H1 (cell line): ENCODE data around the gene SPOP. TPM values are rescaled to one million over a fixed set of nuclear protein-coding genes. Genes with fewer than 3 reads are reported as not detected.

Experiments used
- CTCF ChIA-PET: fragments of 300-600 bp; sonication (Branson Sonifier 250); formaldehyde crosslinking; loops from one replicate; lab custom pipeline; 2021; ENCODE audit not compliant: partially characterized antibody; lab: Charles Lee
- POLR2A ChIA-PET: fragments of 300-600 bp; sonication (Branson Sonifier 250); formaldehyde crosslinking; loops from one replicate; lab custom pipeline; 2021; ENCODE audit warnings: inconsistent platforms; ENCODE audit not compliant: partially characterized antibody; lab: Charles Lee
- DNase-seq, 2 experiments: peaks; one replicate each; pipeline versions ENCODE4 v3.0.0 to v3.0.0-alpha.2; 2010 to 2022; ENCODE audit warnings: low spot score in 2 of 2, low read depth in 1 of 2, mixed read lengths in 1 of 2
- FAIRE-seq: peaks from 2 replicates; lab custom pipeline; 2011; peaks lifted over from hg19 to GRCh38; lab: Jason Lieb, UNC
- H2AFZ ChIP-seq: 2 replicates; pipeline ENCODE4 v1.8.1; 2012; ENCODE audit warnings: low read length, inconsistent platforms
- H2AK5ac ChIP-seq: 2 replicates; pipeline ENCODE4 v1.6.1; 2013; ENCODE audit warnings: low read depth, low read length
- H2BK120ac ChIP-seq: replicated peaks from 2 replicates; pipeline ENCODE3; 2013; ENCODE audit warnings: low read depth, low read length, inconsistent platforms
- H2BK12ac ChIP-seq: 2 replicates; pipeline ENCODE4 v1.6.1; 2013; ENCODE audit warnings: low read depth, low read length
- H2BK15ac ChIP-seq: 2 replicates; pipeline ENCODE4 v1.6.1; 2013; ENCODE audit warnings: low read length
- H2BK20ac ChIP-seq: 2 replicates; pipeline ENCODE4 v1.6.1; 2013; ENCODE audit warnings: low read length
- H2BK5ac ChIP-seq: 2 replicates; pipeline ENCODE4 v1.6.1; 2013; ENCODE audit warnings: low read depth, low read length
- H3K14ac ChIP-seq: 2 replicates; pipeline ENCODE4 v1.6.1; 2013; ENCODE audit warnings: inconsistent platforms; ENCODE audit not compliant: insufficient read length
- H3K18ac ChIP-seq: 2 replicates; pipeline ENCODE4 v1.6.1; 2013; ENCODE audit warnings: low read length; ENCODE audit errors: extremely low read depth
- H3K23ac ChIP-seq: 2 replicates; pipeline ENCODE4 v1.6.1; 2013; ENCODE audit warnings: inconsistent platforms; ENCODE audit not compliant: insufficient read length
- H3K23me2 ChIP-seq: 2 replicates; pipeline ENCODE4 v1.6.1; 2013; ENCODE audit warnings: low read depth, low read length
- H3K27ac ChIP-seq: 2 replicates; pipeline ENCODE4 v1.6.1; 2011; ENCODE audit warnings: low read depth, low read length, inconsistent platforms
- H3K27me3 ChIP-seq, 4 experiments: replicated peaks in 1 of 4; 1 replicate in 1 of 4; 2 replicates in 3 of 4; pipeline versions ENCODE4 v1.6.1 to v1.8.1; 2011 to 2013; ENCODE audit warnings: low read length in 3 of 4, mild to moderate bottlenecking in 3 of 4, inconsistent platforms in 2 of 4, mixed read lengths in 2 of 4, moderate library complexity in 1 of 4; ENCODE audit not compliant: control insufficient read depth in 3 of 4, insufficient read depth in 3 of 4; ENCODE audit errors: extremely low read depth in 1 of 4
- H3K36me3 ChIP-seq, 4 experiments: 2 replicates each; pipeline versions ENCODE4 v1.6.1 to v1.8.1; 2011 to 2013; ENCODE audit warnings: mild to moderate bottlenecking in 4 of 4, low read length in 3 of 4, moderate library complexity in 2 of 4, control low read depth in 1 of 4, inconsistent platforms in 1 of 4; ENCODE audit not compliant: insufficient read depth in 4 of 4, control insufficient read depth in 2 of 4
- H3K4ac ChIP-seq: replicated peaks from 2 replicates; pipeline ENCODE3; 2013; ENCODE audit warnings: low read length, low read depth, mixed read lengths, inconsistent platforms; ENCODE audit not compliant: insufficient read length
- H3K4me1 ChIP-seq, 4 experiments: replicated peaks in 1 of 4; 1 replicate in 1 of 4; 2 replicates in 3 of 4; pipeline versions ENCODE4 v1.6.1 to v1.8.1; 2011 to 2013; ENCODE audit warnings: low read length in 3 of 4, inconsistent platforms in 2 of 4, mixed read lengths in 1 of 4; ENCODE audit not compliant: insufficient read depth in 4 of 4, control insufficient read depth in 3 of 4
- H3K4me2 ChIP-seq, 2 experiments: 2 replicates each; pipeline versions ENCODE4 v1.6.1 to v1.8.1; 2011 to 2013; ENCODE audit warnings: low read depth in 2 of 2, low read length in 2 of 2, control low read depth in 1 of 2, inconsistent platforms in 1 of 2, mild to moderate bottlenecking in 1 of 2; ENCODE audit not compliant: insufficient read depth in 1 of 2
- H3K4me3 ChIP-seq, 4 experiments: fragments of 200-600, 300-600 bp in 1 of 4; sonication (generic), shearing (Covaris generic), sonication (Bioruptor Twin) in 1 of 4; 2 replicates each; pipeline versions ENCODE4 v1.5.1 to v1.8.1; 2011 to 2016; ENCODE audit warnings: low read length in 4 of 4, low read depth in 3 of 4, control low read depth in 2 of 4, inconsistent platforms in 2 of 4, mild to moderate bottlenecking in 2 of 4, mixed read lengths in 1 of 4, moderate library complexity in 1 of 4; ENCODE audit not compliant: insufficient read depth in 2 of 4; ENCODE audit errors: extremely low read depth in 1 of 4
- H3K56ac ChIP-seq: replicated peaks from 2 replicates; pipeline ENCODE3; 2013; ENCODE audit warnings: low read depth, mild to moderate bottlenecking, mixed read lengths, low read length, inconsistent platforms; ENCODE audit not compliant: insufficient read length
- H3K79me1 ChIP-seq: 2 replicates; pipeline ENCODE4 v1.6.1; 2013; ENCODE audit warnings: low read depth, low read length, control low read depth
- H3K79me2 ChIP-seq, 2 experiments: 2 replicates each; pipeline versions ENCODE4 v1.6.1 to v1.8.1; 2012 to 2013; ENCODE audit warnings: low read length in 2 of 2, mild to moderate bottlenecking in 2 of 2, inconsistent platforms in 1 of 2; ENCODE audit not compliant: insufficient read depth in 2 of 2, control insufficient read depth in 1 of 2
- H3K9ac ChIP-seq, 4 experiments: replicated peaks in 1 of 4; 1 replicate in 1 of 4; 2 replicates in 3 of 4; pipeline versions ENCODE4 v1.6.1 to v1.8.1; 2011 to 2013; ENCODE audit warnings: low read depth in 3 of 4, low read length in 3 of 4, control low read depth in 2 of 4, mild to moderate bottlenecking in 2 of 4, moderate library complexity in 2 of 4, inconsistent platforms in 1 of 4; ENCODE audit errors: extremely low read depth in 1 of 4
- H3K9me3 ChIP-seq, 2 experiments: 2 replicates each; pipeline versions ENCODE4 v1.6.1 to v1.8.1; 2012 to 2013; ENCODE audit warnings: mild to moderate bottlenecking in 2 of 2, moderate library complexity in 2 of 2, control low read depth in 1 of 2, inconsistent platforms in 1 of 2, low read depth in 1 of 2, low read length in 1 of 2, mixed read lengths in 1 of 2; ENCODE audit not compliant: insufficient read depth in 2 of 2
- H4K20me1 ChIP-seq, 2 experiments: replicated peaks in 1 of 2; 2 replicates each; pipeline versions ENCODE3 to v1.8.1; 2011 to 2013; ENCODE audit warnings: inconsistent platforms in 2 of 2, low read length in 2 of 2, mild to moderate bottlenecking in 1 of 2; ENCODE audit not compliant: insufficient read depth in 2 of 2, control insufficient read depth in 1 of 2
- H4K5ac ChIP-seq: 2 replicates; pipeline ENCODE4 v1.6.1; 2013; ENCODE audit warnings: low read length, low read depth, mixed read lengths, inconsistent platforms; ENCODE audit not compliant: insufficient read length
- H4K8ac ChIP-seq: 2 replicates; pipeline ENCODE4 v1.8.0; 2013; ENCODE audit warnings: mild to moderate bottlenecking, moderate library complexity, low read length, inconsistent platforms; ENCODE audit not compliant: insufficient read depth; ENCODE audit errors: extremely low read depth
- H4K91ac ChIP-seq: replicated peaks from 2 replicates; pipeline ENCODE3; 2013; ENCODE audit warnings: low read length, mixed read lengths, inconsistent platforms; ENCODE audit not compliant: insufficient read length
- BACH1 ChIP-seq: IDR thresholded peaks from 2 replicates; pipeline ENCODE4 v1.6.1; 2012; ENCODE audit warnings: low read length, improper control_type of control experiment
- BRCA1 ChIP-seq: IDR thresholded peaks from 2 replicates; pipeline ENCODE4 v1.6.1; 2012; ENCODE audit warnings: low read depth, low read length, improper control_type of control experiment
- CBX5 ChIP-seq: fragments of 300-800, 300-1000 bp; sonication (generic); IDR thresholded peaks from 2 replicates; pipeline ENCODE4 v1.7.1; 2016; ENCODE audit warnings: antibody characterized with exemption, low read length, low read depth
- FOSL1 ChIP-seq: IDR thresholded peaks from 2 replicates; pipeline ENCODE4 v1.6.1; 2011; ENCODE audit warnings: mild to moderate bottlenecking, low read depth, low read length, moderate library complexity; ENCODE audit not compliant: insufficient read depth
- GTF2F1 ChIP-seq: IDR thresholded peaks from 2 replicates; pipeline ENCODE4 v1.6.1; 2012; ENCODE audit warnings: low read depth, low read length, improper control_type of control experiment, borderline replicate concordance
- KDM5A ChIP-seq: fragments of 200-600 bp; IDR thresholded peaks from 2 replicates; pipeline ENCODE4 v1.7.1; 2012; ENCODE audit warnings: mild to moderate bottlenecking, low read length, inconsistent platforms, mixed read lengths
- NRF1 ChIP-seq: IDR thresholded peaks from 2 replicates; pipeline ENCODE4 v1.6.1; 2011; ENCODE audit warnings: mild to moderate bottlenecking, low read depth, low read length, improper control_type of control experiment
- RFX5 ChIP-seq: IDR thresholded peaks from 2 replicates; pipeline ENCODE4 v1.6.1; 2011; ENCODE audit warnings: low read depth, low read length, improper control_type of control experiment, borderline replicate concordance
- SIRT6 ChIP-seq: IDR thresholded peaks from one replicate; pipeline ENCODE4 v1.7.1; 2012; ENCODE audit warnings: low read length, inconsistent platforms
- USF2 ChIP-seq: IDR thresholded peaks from 2 replicates; pipeline ENCODE4 v1.6.1; 2011; ENCODE audit warnings: low read length, improper control_type of control experiment
- WGBS, 2 experiments: shearing (Covaris generic) in 1 of 2; methylation state at CpG; one replicate each; pipeline versions ENCODE4 v1.1.6 to v1.1.7; 2013 to 2015; ENCODE audit warnings: low lambda C conversion rate in 2 of 2, mixed read lengths in 2 of 2, inconsistent platforms in 1 of 2, low coverage in 1 of 2, missing lambda C conversion rate in 1 of 2; ENCODE audit not compliant: insufficient replicate concordance in 2 of 2, insufficient coverage in 1 of 2, insufficient read length in 1 of 2; ENCODE audit errors: extremely low coverage in 1 of 2, missing lambda C conversion rate in 1 of 2; 5-methylcytosine and 5-hydroxymethylcytosine counted together
- polyA plus RNA-seq, 7 experiments: library from polyadenylated mRNA; depleted of rRNA in 3 of 7; stranded (reverse) in 5 of 7; unstranded in 2 of 7; fragments of >200 nt in 5 of 7; fragments of 200-250 nt in 2 of 7; gene quantifications; 1 replicate in 5 of 7; 2 replicates in 1 of 7; 4 replicates in 1 of 7; pipeline versions ENCODE4 v1.2.1 to v1.2.3, GENCODE V29; 2011 to 2013; ENCODE audit warnings: missing spikeins in 2 of 7, mixed read lengths in 2 of 7
- total RNA-seq: library from RNA; stranded (reverse); fragmentation: NEBNext Ultra II Directional; extraction: Animal tissue kit (Norgen Biotek cat#: 25700); gene quantifications from 2 replicates; pipeline ENCODE4 v1.2.1, GENCODE V29; 2021

Gene SPOP
- total and polyA plus RNA-seq, 2 of the 8 experiments (the other 6 are each of a cell fraction or from before 2014, with no cell fraction given) = 13.3 to 25.6 TPM

- Histone ChIP-seq H2BK15ac (peak overlapping the region; percentile 72; the same call in 1 of the 2 replicates), H2AFZ (no peak overlapping the region), H3K36me3 (no peaks in the 10 kb centered on the region), H3K27ac (no peak overlapping the region), H3K23ac (no peak overlapping the region), H2BK20ac (no peak overlapping the region), H4K91ac (no peak overlapping the region), H3K9me3 (no peaks in the 10 kb centered on the region), H4K20me1 (peaks cover 0 to 4% of the 10 kb centered on the region in 2 experiments), H3K4me1 (peaks cover 0 to 23% (median 10%) of the 10 kb centered on the region in 4 experiments; a peak in 6 of 7 replicates), H3K79me1 (no peaks in the 10 kb centered on the region), H3K27me3 (peaks cover 4 to 14% (median 8%) of the 10 kb centered on the region in 4 experiments; a peak in 5 of 7 replicates), H4K8ac (no peak overlapping the region; the same call in 1 of the 2 replicates), H3K4ac (no peak overlapping the region), H4K5ac (peak overlapping the region; percentile 42), H3K56ac (no peak overlapping the region), H2BK5ac (peak overlapping the region; percentile 44; the same call in 1 of the 2 replicates), H3K9ac (peak overlapping the region in 2 of 4 experiments; percentile 20 to 38; a peak in 4 of 7 replicates), H2BK120ac (no peak overlapping the region), H3K18ac (peak overlapping the region; percentile 78), H2AK5ac (no peak overlapping the region), H3K79me2 (no peaks in the 10 kb centered on the region), H3K14ac (no peak overlapping the region), H3K4me3 (peak overlapping the region; percentile 58 to 79 (median 72)), H3K4me2 (peak overlapping the region; percentile 81 to 87), H3K23me2 (peaks cover 12% of the 10 kb centered on the region), H2BK12ac (peak overlapping the region; percentile 75; the same call in 1 of the 2 replicates)
- CTCF ChIA-PET = interaction anchor here (0.9 to 3.1 kb wide), 12 partner anchors 9 to 143 kb away, joined by 3 to 23 read pairs (median 4); partner anchors contain the start of gene SLC35B1
- WGBS, 2 experiments = 22% methylated on average over 14 of the region's 22 CpGs; no CpG with 5 or more reads in 1 of the 2 experiments
- POLR2A ChIA-PET = interaction anchor here (0.8 to 1.4 kb wide), 3 partner anchors 108 to 122 kb away, joined by 3 to 4 read pairs (median 3); no protein-coding TSS in a partner anchor
- no peak for FAIRE-seq
- DNase-seq = no peak
- TF ChIP-seq RFX5 (no peak), GTF2F1 (no peak), KDM5A (no peak), USF2 (no peak), FOSL1 (no peak), BRCA1 (no peak), NRF1 (no peak), BACH1 (no peak), CBX5 (no peak), SIRT6 (no peak)
These were observed 100.8 kb downstream of the SPOP start for GRCh38 chr17:49576917-49577649.
